NCI-H524 treated with DMSO at 0.1 percent for 48 hours (cell line): Measurements from ENCODE around the gene MYRIP.

Source experiments
- DNase-seq: peaks from one replicate; lab custom pipeline; 2025; lab: John Stamatoyannopoulos, UW

MYRIP gene

GRCh38 chr3:40190056-40190455 is 380.6 kb downstream of the MYRIP start:
- no peak for DNase-seq

DNA sequence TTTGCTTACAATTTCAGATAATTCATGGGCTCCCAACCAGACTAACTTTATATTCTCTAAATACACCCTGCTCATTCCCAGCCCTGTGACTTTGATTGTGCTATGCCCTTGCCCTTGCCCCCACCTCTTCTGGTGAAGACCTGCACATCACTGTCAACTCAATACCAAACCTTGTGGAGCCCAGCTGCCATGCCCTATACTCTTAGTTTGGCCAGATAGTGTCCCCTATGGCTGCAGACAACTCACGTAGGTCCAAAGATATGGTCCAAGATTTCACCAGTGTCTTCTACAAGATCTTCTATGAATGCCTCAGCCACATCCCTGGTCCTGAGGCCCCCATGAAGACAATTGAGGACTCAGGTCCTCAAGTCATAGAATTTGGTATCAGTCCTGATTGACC is 381.8 kb downstream of the MYRIP start:
- DNase-seq, result no peak

DNA sequence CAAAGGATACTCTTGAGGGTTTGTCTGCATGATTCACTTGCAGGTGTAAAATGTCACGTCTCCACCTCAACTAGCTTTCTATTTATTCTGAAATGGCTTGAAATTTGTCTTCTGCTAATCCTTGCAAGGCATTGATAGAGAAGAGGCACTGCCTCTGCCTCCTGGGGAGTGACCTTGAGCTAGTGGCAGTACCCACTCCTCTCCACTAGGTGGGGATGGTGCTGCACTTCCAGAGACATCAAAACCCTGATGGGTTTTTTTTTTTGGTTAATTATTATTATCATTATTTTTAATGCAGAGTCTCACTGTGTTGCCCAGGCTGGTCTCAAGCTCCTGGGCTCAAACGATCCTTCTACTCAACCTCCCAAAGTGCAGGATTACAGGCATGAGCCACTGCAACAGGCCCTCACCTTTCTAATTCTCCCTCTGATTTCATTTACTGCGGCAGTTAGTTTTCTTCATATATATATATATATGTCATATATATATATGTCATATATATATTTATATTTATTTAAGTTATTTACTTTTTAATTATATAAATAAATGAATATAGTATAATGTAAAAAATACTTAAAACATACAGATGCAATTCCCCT is 382.5 kb downstream of the MYRIP start:
- DNase-seq, result peak; percentile 0

DNA sequence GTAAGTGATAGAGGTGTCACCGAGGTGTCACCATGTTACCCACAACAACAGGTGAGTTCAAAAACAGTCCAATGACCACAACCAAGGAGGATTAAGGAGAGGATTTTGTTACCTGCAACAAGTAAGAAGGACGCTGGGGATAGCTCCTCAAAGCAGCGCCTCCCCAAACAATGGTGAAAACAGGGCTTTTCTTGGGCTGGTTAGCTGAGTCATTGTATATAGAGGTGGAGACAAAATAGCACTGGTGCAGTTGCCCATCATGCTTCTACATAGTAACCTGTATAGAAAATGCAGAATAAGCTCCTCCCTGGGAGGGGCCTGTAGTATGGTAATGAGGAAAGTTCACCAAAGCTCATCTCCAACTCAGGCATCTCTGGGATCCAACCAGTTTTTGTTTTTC is 383.2 kb downstream of the MYRIP start:
- DNase-seq, result no peak

DNA sequence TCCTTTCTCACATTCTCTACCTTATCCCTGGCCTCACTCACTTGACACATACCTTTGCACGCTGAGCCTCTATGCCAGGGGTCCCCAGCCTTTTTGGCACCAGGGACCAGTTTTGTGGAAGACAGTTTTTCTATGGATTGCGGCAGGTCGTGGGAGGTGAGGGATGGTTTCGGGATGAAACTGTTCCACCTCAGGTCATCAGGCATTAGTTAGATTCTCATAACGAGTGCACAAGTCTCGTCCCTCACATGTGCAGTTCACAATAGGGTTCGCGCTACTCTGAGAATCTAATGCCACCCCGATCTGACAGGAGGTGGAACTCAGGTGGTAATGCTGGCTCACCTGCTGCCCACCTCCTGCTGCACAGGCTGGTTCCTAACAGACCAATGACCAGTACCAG is 387.6 kb downstream of the MYRIP start:
- DNase-seq, result no peak

- no peak for DNase-seq
Observed at GRCh38 chr3:40200692-40201316, 391.4 kb downstream of the MYRIP start.

GRCh38 chr3:40201770-40202169 is 392.4 kb downstream of the MYRIP start:
- peak; percentile 0 for DNase-seq

DNA sequence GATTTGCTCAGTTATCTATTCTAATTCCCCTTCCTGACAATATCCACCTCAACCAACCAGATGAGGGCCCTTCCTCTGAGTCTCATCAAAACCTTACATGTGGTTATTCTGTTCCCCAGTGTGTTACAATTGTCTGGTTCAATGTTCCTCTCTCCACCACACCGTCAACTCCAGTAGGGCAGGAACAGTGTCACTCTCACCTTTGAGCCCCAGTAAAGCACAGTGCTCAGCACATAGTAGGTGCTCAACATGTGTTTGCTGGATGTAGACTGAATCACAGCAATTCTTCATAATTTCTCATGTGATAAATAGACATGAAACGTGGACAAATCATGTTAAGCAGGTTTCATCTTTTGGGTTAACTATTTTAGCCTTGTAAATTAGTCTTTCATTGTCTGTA is 397.1 kb downstream of the MYRIP start:
- no peak for DNase-seq

DNA sequence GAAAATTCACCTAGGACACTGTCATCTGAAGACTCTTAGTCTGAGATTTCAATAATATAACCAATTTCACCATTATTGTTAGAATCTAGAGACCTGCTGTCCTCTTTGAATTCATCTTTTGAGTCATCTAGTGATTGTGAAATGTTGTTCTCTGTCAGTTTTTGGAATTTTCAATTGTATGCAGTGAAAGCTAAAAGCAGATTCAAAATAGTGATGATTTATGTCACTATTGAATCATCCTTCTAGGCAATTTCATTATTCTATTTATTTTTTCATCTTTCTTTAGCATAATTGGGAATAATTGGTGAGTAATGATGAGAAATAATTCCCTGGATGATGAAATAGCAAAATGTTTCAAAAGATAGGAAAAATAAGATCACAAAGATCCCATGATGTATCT is 398.4 kb downstream of the MYRIP start:
- no peak for DNase-seq

GRCh38 chr3:40208251-40208650 is 398.8 kb downstream of the MYRIP start:
- no peak for DNase-seq

DNA sequence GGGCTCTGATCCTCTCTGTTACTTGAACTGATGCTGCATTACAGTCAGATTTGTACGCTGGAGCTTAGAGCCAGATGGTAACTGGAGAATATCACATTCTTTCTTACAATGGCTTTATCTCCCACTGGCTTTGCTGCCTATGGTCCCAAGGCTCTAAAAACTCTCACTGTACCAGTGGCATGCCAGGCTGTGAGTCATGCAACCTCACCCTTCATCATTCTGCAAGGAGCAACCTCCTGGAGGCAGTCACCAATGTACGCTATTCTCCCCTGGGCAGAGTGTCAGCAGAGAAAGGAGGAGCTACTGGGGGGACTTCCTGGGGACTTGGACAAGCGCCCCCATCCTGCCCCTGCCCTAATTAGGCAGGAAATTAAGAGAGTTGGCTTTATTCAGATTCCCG is 402.2 kb downstream of the MYRIP start:
- no peak for DNase-seq

DNA sequence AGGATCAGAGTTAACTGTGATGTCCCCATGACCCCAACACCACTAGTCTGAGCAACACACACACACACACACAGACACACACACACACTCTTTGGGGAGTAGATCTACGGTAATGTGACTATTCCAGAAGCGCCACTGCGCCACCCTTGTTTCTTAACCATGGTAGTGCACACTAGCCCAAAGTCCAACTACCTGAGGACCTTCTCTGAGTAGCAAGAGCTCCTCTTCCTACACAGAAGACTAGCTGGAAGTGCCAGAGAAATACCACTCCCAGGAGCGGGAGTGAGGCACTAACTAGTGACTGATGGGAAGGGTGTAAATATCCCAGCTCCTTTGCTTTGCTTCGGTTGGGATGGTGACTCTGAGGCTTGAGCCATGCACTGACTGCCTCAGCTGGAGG is 404.1 kb downstream of the MYRIP start:
- DNase-seq, result no peak

GRCh38 chr3:40215015-40215414 is 405.6 kb downstream of the MYRIP start:
- no peak for DNase-seq

- DNase-seq, result no peak
Observed at GRCh38 chr3:40216471-40216870, 407.1 kb downstream of the MYRIP start.

- no peak for DNase-seq
Observed at GRCh38 chr3:40223856-40224255, 414.4 kb downstream of the MYRIP start.

DNA sequence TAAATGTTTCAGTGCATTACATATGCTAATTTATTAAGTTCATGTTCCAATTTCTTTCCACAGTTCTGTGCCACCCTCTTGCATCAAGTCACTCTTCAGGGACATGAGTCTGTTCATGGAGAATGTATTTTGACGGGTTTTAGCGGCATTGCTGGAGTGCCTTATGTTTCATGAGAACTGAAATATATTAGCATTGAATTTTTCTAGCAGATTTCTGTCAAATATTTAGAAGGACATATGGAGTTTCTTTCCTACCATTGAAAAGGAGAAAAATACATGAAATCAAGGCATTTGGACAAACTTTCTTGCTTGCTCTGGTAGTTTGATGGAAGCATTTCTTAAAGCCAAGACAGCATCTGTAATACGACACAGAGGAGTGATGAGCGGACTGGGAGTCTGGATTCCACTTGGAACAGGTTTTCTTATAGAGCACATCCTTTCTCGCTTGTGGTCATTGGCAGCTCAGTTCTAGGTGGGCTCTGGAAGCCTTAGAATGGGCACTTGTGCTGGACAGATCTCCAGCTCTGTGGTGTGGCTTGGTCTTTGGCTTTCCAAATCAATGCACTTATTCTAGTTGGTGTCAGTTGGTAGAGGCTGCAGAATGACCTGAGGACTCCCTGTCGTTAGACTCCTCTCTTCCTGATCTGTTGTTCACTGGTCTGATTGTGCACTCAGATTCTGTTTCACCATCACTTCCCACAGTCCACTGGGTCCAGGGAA is 415.5 kb downstream of the MYRIP start:
- no peak for DNase-seq

DNA sequence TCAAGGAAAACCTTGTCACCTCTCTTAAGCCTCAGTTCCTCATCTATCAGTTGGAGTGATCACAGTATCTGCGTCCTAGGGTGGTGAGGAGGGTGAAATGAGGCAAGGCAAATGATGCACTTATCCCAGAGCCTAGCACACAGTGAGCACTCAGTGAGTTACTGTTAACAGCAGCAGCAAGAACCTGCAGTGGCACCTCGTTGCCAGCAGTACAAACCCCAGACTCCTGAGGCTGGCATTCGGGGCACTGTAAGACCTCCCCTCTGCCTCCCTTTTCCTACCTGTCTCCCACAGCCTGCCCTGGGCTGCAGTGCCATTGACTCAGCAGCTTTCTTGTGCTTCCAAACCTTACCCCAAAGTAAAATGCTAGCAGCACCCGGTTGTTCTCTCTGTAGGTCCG is 417.2 kb downstream of the MYRIP start:
- no peak for DNase-seq

DNA sequence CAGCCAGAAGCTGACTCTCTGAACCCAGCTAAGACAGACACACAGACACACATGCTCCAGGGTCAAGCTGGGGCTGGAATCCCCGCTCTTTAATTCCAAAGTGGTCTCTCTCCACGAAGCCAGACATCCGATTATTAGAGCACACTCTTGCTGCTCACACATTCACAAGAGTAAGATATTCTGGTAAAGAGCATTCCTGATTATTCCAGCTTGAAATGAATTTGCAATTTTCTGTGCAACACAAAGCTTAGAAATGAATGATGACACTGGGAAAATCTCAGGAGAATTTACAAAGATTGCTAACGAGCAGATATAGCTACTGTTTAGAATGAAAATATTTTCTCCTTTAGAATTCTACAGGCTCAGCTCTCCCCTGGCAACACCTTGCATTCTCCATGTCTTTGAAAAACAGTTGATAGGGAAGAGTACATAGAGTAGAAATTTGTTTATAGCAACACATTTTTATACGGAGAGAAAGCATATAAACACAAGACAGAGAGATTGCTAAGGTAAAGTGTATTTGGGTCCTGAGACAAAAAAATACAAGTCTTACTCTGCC is 419.5 kb downstream of the MYRIP start:
- DNase-seq, result no peak

GRCh38 chr3:40229386-40229785 is 420.0 kb downstream of the MYRIP start:
- DNase-seq, result no peak

DNA sequence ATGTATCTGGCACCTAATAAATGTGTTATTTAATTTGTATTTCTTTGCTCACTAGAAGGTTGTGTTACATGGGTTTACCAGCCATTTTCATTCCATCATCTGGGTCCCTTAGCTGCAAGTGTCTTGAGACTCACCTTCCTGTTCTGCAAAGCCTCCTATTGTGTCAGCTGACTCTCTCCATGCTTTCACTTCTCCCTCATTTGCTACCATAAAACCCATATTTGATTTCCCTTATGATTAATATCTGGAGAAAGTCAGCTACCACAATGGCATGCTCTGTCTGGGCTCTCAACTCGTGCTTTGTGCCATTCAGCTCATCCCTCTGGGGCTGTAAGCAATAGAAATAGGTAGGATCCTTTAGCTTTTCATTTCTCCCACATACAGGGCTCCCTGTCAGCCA is 420.6 kb downstream of the MYRIP start:
- DNase-seq, result no peak

- no peak for DNase-seq
Observed at GRCh38 chr3:40230382-40230781, 421.0 kb downstream of the MYRIP start.

- DNase-seq, result no peak
Observed at GRCh38 chr3:40232626-40233025, 423.2 kb downstream of the MYRIP start.

DNA sequence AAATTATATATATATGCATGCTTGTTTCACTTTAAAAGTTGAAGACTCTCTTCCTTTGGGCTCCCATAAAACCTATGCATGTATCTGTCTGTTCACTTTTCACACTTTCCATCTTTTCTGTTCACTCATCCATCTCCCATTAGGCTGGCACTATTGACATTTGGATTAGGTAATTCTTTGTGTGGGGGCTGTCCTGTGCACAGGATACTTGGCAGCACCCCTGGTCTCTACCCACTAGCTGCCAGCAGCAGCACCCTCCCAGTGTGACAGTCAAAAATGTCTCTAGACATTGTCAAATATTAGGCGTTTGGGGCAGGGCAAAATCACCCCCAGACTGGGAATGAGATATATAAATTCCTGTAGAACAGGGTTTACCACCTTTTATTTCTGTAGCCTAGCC is 427.8 kb downstream of the MYRIP start:
- no peak for DNase-seq
